HG03060 (cell line): ENCODE data around the gene CDH1.

Experiments
- ATAC-seq: cut with Tn5 transposase; IDR thresholded peaks from one replicate; pipeline ENCODE4 v1.9.1; 2021; ENCODE audit warnings: low read depth, moderate number of reproducible peaks; ENCODE audit not compliant: unreplicated experiment

CDH1 gene

DNA sequence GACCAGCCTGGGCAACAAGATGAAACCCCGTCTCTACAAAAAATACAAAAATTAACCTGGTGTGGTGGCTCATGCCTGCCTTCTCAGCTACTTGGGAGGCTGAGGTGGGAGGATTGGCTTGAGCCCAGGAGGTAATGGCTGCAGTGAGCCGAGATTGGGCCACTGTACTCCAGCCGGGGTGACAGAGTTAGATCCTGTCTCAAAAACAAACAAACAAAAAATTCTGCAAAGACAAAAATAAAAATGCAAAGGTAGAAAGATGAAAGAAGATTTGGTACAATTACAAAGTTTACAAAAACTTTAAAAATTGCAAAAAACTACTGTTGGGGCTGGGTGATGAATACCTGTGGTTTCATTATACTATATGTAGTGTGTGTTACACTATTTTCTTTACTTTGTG, 5.5 kb upstream of the CDH1 start:
- ATAC-seq: no peak

DNA sequence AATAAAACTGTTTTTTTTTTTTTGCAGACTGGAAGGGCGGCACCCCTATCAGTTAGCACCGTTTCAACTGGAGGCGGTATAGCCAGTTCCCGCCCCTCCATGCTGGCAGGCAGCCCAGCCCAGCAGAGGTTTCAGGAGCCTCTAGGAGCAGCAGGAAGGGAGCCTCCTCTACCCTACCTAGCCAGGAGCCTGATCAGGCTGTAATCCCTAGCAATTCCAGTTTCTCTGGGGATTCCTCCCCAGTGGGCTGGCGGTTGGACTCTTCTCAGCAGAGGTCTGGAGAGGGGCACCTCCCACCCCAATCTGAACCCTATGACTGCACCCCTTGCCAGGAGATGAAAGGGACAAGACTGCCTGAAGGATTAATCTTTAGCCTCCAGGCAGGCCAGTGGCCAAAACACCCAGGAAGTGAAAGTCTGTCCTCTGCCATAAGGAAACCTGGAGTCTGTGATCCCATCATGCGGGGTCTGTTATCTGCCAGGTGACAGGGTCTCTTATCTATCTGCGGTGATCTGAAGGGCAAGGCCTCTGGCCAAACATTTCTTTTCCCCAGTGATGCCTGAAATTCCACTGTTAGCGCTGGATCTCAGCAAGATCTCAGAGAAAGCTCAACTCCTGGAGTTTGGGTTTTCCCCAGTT, 4.9 kb upstream of the CDH1 start:
- no peak for ATAC-seq

DNA sequence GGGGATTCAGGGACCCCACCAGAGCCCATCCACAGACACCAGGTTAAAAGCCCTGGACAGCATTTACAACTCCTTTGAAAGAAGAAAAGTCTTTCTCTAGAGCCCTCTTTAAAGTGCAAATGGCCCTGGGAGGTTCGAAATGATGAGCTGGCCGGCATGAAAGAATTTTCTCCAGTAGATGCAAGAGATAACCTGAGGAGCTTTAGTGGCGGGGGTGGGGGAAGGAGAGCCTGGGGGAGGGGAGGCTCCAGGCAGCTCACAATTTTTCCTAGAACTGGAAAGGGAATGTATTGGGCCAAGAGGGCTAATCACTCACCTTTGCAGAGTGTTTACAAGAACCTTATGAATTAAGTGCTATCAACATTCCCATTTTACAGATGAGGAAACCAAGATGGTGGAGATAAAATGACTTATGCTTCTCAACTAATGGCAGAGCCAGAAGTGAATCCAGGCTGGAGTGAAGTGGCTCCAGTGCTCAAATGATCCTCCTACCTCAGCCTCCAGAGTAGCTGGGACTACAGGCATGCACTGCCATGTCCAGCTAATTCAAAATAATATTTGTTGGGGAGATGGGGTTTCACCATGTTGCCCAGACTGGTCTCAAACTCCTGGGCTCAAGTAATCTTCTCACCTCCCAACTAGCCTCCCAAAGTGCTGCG, 4.2 kb upstream of the CDH1 start:
- no peak for ATAC-seq

DNA sequence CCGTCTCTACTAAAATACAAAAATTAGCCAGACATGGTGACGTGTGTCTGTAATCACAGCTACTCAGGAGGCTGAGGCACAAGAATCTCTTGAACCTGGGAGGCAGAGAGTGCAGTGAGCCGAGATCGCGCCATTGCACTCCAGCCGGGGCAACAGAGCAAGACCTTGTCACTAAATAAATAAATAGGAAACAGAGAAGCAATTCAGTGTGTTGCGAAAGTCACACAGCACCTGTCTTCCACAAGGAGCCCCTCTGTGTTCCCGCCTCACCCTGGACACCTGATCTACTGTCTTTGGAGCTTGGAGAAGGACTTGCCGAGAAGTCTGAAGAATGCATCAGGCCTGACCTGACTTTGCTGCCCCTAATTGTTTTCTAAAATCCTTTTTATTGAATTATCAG, 3.5 kb upstream of the CDH1 start:
- no peak for ATAC-seq

DNA sequence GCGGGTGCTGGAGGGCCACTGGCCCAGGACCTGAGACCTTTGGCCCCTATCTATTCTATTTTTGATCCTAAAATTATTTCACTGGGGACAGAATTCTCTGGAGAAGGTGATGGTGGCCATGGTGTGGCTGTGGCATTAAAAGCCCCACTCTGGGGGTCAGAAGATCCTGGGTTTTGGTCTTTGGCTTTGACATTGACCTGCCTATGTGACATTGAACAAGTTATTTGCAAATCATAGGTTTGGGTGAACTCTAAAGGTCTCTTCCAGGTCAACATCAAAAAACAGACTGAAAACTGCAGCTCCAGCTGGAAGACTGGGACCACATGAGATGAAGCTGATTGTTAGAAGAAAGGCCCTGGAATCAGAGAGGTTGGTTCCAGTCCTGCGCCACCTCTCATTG, 2.3 kb upstream of the CDH1 start:
- ATAC-seq: no peak

DNA sequence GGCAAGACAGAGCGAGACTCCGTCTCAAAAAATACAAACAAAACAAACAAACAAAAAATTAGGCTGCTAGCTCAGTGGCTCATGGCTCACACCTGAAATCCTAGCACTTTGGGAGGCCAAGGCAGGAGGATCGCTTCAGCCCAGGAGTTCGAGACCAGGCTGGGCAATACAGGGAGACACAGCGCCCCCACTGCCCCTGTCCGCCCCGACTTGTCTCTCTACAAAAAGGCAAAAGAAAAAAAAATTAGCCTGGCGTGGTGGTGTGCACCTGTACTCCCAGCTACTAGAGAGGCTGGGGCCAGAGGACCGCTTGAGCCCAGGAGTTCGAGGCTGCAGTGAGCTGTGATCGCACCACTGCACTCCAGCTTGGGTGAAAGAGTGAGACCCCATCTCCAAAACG, 531 bp upstream of the CDH1 start:
- ATAC-seq: no peak

DNA sequence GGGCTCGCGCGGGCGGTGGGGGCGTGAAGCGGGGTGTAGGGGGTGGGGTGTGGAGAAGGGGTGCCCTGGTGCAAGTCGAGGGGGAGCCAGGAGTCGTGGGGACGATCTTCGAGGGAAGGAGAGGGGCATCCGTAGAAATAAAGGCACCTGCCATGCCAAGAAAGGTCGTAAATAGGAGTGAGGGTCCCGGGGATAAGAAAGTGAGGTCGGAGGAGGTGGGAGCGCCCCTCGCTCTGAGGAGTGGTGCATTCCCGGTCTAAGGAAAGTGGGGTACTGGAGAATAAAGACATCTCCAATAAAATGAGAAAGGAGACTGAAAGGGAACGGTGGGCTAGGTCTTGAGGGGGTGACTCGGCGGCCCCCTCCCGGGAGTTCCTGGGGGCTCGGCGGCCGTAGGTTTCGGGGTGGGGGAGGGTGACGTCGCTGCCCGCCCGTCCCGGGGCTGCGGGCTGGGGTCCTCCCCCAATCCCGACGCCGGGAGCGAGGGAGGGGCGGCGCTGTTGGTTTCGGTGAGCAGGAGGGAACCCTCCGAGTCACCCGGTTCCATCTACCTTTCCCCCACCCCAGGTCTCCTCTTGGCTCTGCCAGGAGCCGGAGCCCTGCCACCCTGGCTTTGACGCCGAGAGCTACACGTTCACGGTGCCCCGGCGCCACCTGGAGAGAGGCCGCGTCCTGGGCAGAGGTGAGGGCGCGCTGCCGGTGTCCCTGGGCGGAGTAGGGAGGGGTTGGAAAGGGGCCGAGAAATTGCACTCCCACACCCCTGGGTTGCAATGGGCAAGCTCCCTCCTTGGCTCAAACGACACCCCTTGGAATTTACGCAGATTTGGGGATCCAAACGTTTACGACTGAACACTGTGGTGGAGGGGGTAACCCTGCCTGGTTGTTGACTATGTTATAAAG, 888 bp downstream of the CDH1 start:
- ATAC-seq: no peak

DNA sequence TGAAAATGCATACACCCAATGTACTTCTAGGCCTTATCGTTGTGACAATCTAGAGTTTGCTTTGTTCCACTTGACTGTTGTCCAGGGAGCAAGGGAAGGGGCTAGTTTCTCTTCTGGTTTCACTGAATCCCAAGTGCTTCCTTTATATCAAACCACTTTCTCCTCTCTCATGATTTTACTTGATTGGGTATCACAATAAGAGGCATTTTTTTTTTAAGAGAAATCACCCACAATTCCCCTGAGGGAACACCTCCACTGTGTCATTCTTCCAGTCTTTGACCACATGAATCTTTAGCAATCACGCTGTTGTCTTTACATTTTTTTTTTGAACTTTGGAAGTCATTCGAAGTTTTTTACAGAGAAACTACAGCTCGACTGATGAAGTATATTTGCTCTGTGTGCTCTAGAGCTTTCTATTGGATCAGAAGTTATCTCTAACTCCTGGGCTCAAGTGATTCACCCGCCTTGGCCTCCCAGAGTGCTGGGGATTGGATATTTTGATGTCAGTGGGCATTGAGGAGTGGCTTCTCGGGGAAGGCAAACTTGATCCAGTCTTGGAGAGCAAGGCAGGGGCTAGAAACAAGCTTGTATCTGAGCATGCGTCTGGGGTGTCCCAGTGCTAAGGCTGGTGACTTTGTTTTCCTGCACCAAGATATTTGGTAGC, 3.0 kb downstream of the CDH1 start:
- ATAC-seq: no peak

DNA sequence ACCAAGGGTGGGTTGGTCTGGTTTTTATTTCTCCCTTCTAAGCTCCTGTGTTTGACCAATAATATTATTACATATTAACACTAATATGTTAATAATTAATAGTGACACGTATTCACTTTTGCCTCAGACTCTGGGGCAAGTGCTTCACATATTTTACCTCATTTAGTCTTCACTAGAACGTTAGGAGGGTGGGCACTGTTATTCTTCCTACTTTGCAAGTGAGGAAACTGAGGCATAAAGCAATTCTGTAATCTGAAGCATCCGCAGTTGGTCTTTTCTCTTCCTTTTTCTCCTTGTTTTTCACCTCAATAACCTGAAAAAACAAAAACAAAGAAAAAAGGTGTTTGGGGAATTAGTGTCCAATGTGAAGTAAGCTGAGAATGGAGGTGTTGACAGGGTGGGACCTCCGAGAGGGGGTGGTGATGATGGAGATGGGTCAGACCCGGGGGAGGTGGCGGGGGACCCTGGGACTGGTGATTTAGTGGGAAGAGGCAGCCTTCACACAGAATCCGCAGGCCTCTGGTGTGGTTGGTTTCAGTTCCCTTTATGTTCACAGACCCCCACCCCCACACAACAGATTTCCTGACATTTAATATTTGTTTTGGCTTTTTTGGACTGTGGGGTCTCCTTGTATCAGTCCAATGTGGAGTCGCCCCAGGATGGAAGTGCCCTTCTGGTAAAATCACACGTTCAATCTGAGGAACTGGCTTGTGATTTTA, 3.7 kb downstream of the CDH1 start:
- ATAC-seq: no peak

DNA sequence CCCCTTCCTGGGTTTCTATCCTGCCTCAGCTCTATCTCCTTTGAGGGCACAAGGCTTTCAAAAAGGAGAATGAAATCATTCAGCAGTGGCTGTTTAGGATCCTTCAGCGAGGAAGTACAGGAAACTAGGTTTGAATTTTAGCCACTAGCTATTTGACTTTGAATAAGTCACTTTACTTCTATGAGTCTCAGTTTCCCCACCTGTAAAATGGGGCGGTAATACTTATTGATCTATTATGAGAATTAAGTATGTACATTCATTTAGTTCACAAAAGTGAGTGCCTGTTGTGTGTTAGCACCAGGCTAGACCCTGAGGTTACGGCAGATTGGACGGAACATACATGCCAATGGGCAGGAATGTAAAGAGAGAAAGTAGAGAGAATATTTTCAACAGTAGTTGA, 6.6 kb downstream of the CDH1 start:
- no peak for ATAC-seq

DNA sequence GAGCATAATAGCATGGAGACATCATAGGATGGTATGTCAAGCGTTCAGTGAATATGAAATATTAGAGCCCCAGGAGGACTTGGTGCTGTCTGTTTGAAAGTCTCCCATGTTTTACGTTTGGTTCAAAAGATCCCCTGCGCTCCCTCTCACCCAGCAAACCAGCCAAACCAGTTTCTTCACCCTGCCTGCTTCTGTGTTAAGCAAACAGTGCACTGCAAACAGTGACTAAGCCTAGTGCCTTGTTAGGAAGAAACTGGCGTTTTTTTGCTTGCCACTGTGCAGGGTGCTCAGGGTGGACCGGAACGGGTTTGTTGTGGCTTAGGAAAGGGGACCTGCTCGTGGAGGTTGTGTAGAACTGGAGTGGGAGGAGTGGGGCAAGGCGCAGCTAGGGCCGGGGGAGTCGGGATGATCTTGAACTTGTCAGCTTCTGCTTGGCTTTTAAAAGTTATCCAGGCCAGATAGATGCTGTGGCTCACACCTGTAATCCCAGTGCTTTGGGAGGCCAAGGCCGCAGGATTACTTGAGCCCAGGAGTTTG, 7.7 kb downstream of the CDH1 start:
- no peak for ATAC-seq

DNA sequence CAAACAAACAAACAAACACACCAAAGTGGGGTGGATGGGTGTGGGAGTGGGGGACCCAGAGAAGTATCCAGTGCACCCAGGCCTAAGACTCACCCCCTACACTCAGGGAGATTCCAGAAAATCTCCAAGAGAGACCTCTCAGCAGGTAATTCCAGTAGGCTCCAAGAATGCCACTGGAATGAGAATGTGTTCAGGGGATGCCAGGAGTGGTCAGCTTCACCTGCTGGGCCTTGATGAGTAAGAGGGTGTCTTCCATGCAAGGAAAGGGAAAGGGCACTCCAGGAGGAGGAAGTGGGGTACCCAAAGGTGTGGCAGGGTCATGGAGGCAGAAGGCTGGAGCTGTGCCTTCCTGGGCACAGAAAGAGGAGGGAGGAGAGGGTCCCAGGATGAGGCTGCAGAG, 9.9 kb downstream of the CDH1 start:
- no peak for ATAC-seq

DNA sequence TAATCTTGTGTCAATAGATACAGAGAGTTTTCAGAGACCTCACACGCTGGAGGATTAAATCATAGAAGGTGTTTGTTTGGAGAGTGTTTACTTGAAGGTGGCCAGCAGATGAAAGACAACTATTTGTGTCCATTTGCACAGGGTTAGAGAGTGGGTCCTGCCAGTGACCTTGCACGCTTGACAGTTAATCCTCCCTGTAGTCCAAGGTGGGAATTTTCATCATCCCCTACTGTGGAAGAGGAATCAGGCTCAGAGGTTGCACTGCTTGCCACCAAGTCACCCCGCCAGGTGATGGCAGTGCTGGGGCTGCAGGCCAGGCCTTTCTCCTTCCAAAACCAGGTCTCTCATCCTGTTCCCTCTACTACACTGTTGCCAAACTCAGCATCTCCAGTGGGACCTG, 12.3 kb downstream of the CDH1 start:
- no peak for ATAC-seq

DNA sequence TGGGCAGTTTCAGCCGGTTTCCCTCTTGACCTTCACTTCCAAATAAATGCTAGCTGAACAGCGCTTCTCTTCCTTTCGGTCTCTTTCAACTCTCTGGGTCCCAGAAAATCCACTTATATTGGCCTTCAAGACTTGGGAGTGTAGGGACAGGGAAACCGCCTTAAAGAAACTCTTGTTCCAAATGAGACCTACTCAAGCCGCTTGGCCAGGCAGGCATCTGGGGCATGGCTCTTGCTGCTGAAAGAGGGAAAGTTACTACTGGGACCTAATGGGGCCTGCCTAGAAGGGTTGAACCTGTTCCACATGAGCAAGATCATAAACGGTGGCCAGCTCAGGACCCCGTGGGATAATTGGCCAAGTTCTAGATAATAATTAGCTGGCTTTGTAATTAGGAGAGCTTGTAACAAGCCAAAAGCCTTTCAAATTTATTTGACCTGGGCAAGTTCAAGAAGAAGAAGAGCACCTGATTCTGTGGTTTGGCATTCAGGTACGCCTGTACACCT, 13.2 kb downstream of the CDH1 start:
- no peak for ATAC-seq

DNA sequence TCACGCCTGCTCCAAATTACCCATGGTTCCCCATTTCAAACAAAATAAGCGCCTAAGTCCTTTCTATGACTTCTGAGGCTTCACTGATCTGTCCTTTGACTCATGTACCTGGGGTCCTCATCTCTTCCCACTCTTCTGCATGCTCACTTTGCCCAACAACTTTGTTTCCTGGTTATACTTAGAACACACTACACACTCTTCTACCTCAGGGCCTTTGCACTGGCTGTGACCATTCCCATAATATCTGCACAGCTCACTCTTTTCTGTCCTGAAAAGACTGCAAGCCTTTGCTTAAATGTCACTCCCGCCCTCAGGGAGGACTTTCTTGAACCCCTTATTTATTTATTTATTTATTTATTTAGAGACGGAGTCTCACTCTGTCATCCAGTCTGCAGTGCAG, 14.1 kb downstream of the CDH1 start:
- no peak for ATAC-seq

DNA sequence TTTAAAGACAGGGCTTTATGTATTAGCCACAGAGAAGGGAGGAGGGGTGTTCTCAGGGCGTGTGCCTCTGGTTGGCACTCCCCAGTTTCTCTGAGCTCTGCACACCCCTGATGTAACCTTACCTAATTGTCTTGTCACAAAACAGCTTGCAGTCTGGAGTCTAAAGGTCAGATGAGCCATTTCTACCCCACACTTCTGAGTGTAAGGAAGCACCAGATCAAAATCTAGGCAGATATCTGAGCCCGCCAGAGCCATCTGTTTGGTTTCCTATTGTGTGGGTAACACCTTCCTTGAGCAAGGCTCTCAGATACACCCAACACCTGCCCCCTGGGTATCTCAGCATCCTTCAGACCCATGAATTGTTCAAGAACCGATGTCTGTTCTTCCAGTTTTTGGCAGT, 15.5 kb downstream of the CDH1 start:
- ATAC-seq: no peak

DNA sequence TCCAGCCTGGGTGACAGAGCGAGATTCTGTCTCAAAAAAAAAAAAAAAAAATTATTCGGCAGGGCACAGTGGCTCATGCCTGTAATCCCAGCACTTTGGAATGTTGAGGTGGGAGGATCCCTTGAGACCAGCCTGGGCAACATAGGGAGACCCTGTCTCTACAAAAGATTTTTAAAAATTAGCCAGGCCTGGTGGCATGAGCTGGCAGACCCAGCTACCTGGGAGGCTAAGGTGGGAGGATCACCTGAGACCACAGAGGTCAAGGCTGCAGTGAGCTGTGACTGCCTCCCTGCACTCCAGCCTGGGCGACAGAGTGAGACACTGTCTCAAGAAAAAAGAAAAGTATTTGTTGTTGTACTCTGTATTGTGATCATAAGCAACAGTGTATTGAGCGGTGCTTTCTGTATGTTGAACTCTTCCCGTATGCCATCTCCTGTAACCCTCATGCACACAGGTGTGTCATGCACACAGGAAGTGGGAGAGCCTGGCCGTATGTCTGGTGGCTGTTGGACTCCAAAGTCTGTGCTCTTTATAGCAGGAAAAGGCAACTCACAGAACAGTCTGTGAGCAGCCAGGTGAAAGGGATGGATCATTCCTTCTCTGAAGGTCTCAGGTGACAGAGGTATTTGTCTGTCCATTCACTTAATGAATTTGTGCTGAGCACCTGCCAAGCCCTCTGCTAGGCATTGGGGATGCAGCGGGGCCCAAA, 17.1 kb downstream of the CDH1 start:
- no peak for ATAC-seq

DNA sequence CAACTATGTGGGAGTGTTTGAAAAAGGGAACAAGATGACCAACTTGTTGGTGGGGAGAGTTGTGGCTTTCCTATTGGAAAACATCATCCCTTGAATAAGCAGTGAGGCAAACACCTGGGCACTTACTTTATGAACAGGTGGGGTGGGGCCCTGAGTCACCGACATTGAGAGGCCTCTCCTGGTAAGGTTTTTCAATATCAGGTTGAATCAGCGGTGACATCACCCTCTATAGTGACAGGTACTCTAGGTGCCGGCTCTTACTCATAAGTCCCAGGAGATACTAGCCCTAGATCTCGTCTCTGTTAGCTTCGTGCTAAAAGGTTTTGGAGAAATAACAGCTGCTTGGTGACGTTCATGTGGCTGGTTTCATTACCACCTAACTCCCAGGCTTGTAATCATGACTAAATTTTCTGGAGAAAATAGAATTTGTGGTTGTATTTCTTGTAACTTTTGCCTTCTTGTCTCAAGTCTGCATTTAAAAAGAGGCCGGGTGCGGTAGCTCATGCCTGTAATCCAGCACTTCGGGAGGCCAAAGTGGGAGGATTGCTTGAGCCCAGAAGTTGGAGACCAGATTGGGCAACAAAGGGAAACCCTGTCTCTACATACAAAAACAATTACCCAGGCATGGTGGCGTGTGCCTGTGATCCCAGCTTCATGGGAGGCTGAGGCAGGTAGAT, 19.3 kb downstream of the CDH1 start:
- ATAC-seq: peak; percentile 49

DNA sequence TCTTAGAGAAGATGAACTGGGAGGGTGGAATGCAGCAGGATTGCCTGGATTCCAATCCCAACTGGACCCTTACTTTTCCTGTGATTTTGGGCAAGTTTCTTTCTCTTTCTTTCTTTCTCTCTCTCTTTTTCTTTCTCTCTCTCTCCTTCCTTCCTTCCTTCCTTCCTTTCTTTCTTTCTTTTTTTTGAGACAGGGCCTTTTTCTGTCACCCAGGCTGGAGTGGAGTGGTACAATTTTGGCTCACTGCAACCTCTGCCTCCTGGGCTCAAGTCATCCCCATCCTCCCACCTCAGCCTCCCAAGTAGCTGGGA, 20.5 kb downstream of the CDH1 start:
- no peak for ATAC-seq
